Ascending aorta (tissue), 1 donor: Measurements from ENCODE around the gene OLFM2. TPM values are rescaled to one million over a fixed set of nuclear protein-coding genes. Genes with fewer than 3 reads are reported as not detected.

Experiments
- total RNA-seq: library from RNA; depleted of rRNA; stranded (reverse); fragments of >200 nt; gene quantifications from one replicate; pipeline ENCODE4 v1.1.0, GENCODE V29; 2016

The OLFM2 gene
- total RNA-seq, 1 donor from 2014 or later = 0.96 TPM

Other genes starting within 250 kb of the OLFM2 start
- 1.9 TPM for gene ZNF846, start 167.8 kb downstream of the OLFM2 start, total RNA-seq
- 64.4 TPM for gene FBXL12, start 117.4 kb downstream of the OLFM2 start, total RNA-seq
- 169 TPM for gene UBL5, start 108.6 kb downstream of the OLFM2 start, total RNA-seq
- gene PIN1, start 101.2 kb downstream of the OLFM2 start, total RNA-seq = 50.7 TPM
- 13.6 TPM for gene COL5A3, start 74.0 kb upstream of the OLFM2 start, total RNA-seq
- not detected for gene RDH8, start 77.0 kb upstream of the OLFM2 start, total RNA-seq
- gene SHFL, start 149.8 kb upstream of the OLFM2 start, total RNA-seq = 98.0 TPM
- not detected for gene ANGPTL6, start 166.2 kb upstream of the OLFM2 start, total RNA-seq
- gene PPAN, start 169.8 kb upstream of the OLFM2 start, total RNA-seq = not detected
- gene P2RY11, start 175.2 kb upstream of the OLFM2 start, total RNA-seq = 10.5 TPM
- gene EIF3G, start 183.4 kb upstream of the OLFM2 start, total RNA-seq = 241 TPM